Calu3 (cell line): Measurements from ENCODE around the gene PRND. TPM values are rescaled to one million over a fixed set of nuclear protein-coding genes. Genes with fewer than 3 reads are reported as not detected.

Experiments
- BruUV-seq: library from RNA; stranded (reverse); fragments of 400-500 nt; replicated peaks from 2 replicates; lab custom pipeline; 2021; lab: Mats Ljungman, UMichigan
- CTCF ChIA-PET: fragments of 300-600 bp; sonication (Branson Sonifier 250); formaldehyde crosslinking; loops from one replicate; lab custom pipeline; 2022; ENCODE audit warnings: antibody characterized with exemption; lab: Charles Lee
- DNase-seq: peaks from one replicate; pipeline ENCODE4 v3.0.0; 2022
- H3K27ac Mint-ChIP-seq: one replicate; pipeline ENCODE4 v1.8.0; 2022; ENCODE audit warnings: mixed read lengths; ENCODE audit not compliant: unreplicated experiment
- H3K27me3 Mint-ChIP-seq: one replicate; pipeline ENCODE4 v1.8.0; 2022; ENCODE audit warnings: mixed read lengths; ENCODE audit not compliant: unreplicated experiment
- H3K36me3 Mint-ChIP-seq: one replicate; pipeline ENCODE4 v1.8.0; 2022; ENCODE audit warnings: mild to moderate bottlenecking, moderate library complexity, mixed read lengths; ENCODE audit not compliant: insufficient read depth, unreplicated experiment
- H3K4me1 Mint-ChIP-seq: one replicate; pipeline ENCODE4 v1.8.0; 2022; ENCODE audit warnings: mild to moderate bottlenecking, low read depth, mixed read lengths; ENCODE audit not compliant: unreplicated experiment
- H3K4me3 Mint-ChIP-seq: one replicate; pipeline ENCODE4 v1.8.0; 2022; ENCODE audit warnings: mild to moderate bottlenecking, low read depth, moderate library complexity, mixed read lengths; ENCODE audit not compliant: unreplicated experiment
- H3K9me3 Mint-ChIP-seq: one replicate; pipeline ENCODE4 v1.8.0; 2022; ENCODE audit warnings: low read depth, mixed read lengths; ENCODE audit not compliant: unreplicated experiment
- CTCF ChIP-seq: fragments of 200-600 bp; IDR thresholded peaks from one replicate; pipeline ENCODE4 v1.8.0; 2022; ENCODE audit warnings: antibody characterized with exemption; ENCODE audit not compliant: unreplicated experiment
- intact Hi-C: fragments of 100-400 bp; cut with micrococcal nuclease; formaldehyde crosslinking; loops from one replicate; pipeline ENCODE4 v1.10.0; 2022; ENCODE audit not compliant: unreplicated experiment
- total RNA-seq: library from RNA; stranded (reverse); gene quantifications from 2 replicates; pipeline ENCODE4 v1.2.3, GENCODE V29; 2022

Gene PRND
- total RNA-seq, 1 experiment from 2014 or later: not detected

GRCh38 chr20:4683261-4683660 lies 38.4 kb upstream of the PRND start:
- intact Hi-C loops: no loop called here
- no peak for DNase-seq
- peaks cover 11% of the 10 kb centered on the region for H3K4me1 Mint-ChIP-seq
- no peaks in the 10 kb centered on the region for H3K9me3 Mint-ChIP-seq
- H3K27me3 Mint-ChIP-seq: peaks cover 42% of the 10 kb centered on the region
- no TSS peak for BruUV-seq
- H3K4me3 Mint-ChIP-seq: no peak overlapping the region
- CTCF ChIA-PET: no interaction called here
- H3K36me3 Mint-ChIP-seq: peaks cover 11% of the 10 kb centered on the region
- no peak for TF ChIP-seq CTCF
- H3K27ac Mint-ChIP-seq: no peak overlapping the region

- Mint-ChIP-seq H3K4me3 (no peak overlapping the region), H3K4me1 (peaks cover 11% of the 10 kb centered on the region)
- DNase-seq: no peak
Measured at GRCh38 chr20:4684837-4685413, 36.8 kb upstream of the PRND start.

GRCh38 chr20:4685923-4686221 lies 35.8 kb upstream of the PRND start:
- H3K4me3 Mint-ChIP-seq: peak overlapping the region; percentile 71
- intact Hi-C loops: no loop called here
- H3K4me1 Mint-ChIP-seq: peaks cover 11% of the 10 kb centered on the region

More at GRCh38 chr20:4684837-4685413, 36.8 kb upstream of the PRND start:
- Mint-ChIP-seq H3K27me3 (peaks cover 28% of the 10 kb centered on the region), H3K9me3 (no peaks in the 10 kb centered on the region), H3K27ac (peak overlapping the region; percentile 18), H3K36me3 (peaks cover 11% of the 10 kb centered on the region)
- intact Hi-C loops: no loop called here
- no TSS peak for BruUV-seq
- no peak for TF ChIP-seq CTCF
- CTCF ChIA-PET: no interaction called here

GRCh38 chr20:4688305-4688704 lies 33.4 kb upstream of the PRND start:
- intact Hi-C loops: no loop called here
- H3K4me1 Mint-ChIP-seq: peaks cover 11% of the 10 kb centered on the region
- no peak for DNase-seq

More at GRCh38 chr20:4685923-4686221, 35.8 kb upstream of the PRND start:
- H3K27ac Mint-ChIP-seq: peak overlapping the region; percentile 91
- H3K9me3 Mint-ChIP-seq: no peaks in the 10 kb centered on the region
- peaks cover 19% of the 10 kb centered on the region for H3K27me3 Mint-ChIP-seq
- no peak for DNase-seq
- CTCF ChIA-PET: no interaction called here
- BruUV-seq: no TSS peak
- H3K36me3 Mint-ChIP-seq: peaks cover 11% of the 10 kb centered on the region
- TF ChIP-seq CTCF: no peak

More at GRCh38 chr20:4688305-4688704, 33.4 kb upstream of the PRND start:
- CTCF ChIA-PET: no interaction called here
- Mint-ChIP-seq H3K27me3 (no peaks in the 10 kb centered on the region), H3K36me3 (peaks cover 11% of the 10 kb centered on the region), H3K4me3 (no peak overlapping the region), H3K9me3 (no peaks in the 10 kb centered on the region), H3K27ac (no peak overlapping the region)
- no TSS peak for BruUV-seq
- TF ChIP-seq CTCF: no peak
